Limb (tissue), 2 donors: ENCODE measurements around the gene VAPA.

Experiments
- DNase-seq, 2 donors: peaks; one replicate each; pipeline ENCODE4 v3.0.0-alpha.2; 2016; ENCODE audit errors: extremely low spot score in 2 of 2

VAPA gene

DNA sequence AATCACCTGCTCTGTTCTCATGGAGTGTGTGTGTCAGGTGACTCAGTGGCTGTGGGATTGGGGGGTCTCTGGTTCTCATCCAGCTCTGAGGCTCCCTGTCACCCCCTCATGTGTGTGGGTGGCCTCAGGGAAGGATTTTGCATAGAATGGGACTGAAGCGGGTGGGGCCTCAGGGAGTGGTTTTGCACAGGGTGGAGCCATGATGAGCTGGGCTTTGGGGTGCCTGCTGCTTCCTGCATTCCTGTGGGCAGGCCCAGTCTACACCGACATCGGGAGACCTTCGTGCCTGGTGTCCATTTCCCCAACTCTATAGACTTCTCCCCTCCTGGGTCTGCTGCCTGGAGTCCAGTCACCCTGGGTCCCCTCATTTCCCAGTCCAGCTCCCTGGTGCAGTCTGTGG is 59.7 kb downstream of the VAPA start:
- no peak for DNase-seq

- no peak for DNase-seq
Measured at GRCh38 chr18:9974279-9974915, 60.6 kb downstream of the VAPA start.

- no peak for DNase-seq
Measured at GRCh38 chr18:9975658-9976057, 61.8 kb downstream of the VAPA start.

DNA sequence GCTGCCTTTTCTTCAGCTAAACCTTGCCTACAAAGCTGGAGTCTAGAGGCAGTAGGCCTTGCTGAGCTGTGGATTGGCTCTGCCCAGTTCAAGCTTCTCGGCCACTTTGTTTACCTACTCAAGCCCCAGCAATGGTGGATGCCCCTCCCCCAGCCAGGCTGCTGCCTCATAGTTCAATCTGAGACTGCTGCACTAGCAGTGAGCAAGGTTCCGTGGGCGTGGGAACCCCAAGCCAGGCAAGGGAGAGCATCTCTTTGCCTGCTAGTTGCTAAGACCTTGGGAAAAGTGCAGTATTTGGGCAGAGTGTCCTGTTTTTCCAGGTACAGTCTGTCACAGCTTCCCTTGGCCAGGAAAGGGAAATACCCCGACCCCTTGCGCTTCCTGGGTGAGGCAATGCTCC is 68.9 kb downstream of the VAPA start:
- no peak for DNase-seq

DNA sequence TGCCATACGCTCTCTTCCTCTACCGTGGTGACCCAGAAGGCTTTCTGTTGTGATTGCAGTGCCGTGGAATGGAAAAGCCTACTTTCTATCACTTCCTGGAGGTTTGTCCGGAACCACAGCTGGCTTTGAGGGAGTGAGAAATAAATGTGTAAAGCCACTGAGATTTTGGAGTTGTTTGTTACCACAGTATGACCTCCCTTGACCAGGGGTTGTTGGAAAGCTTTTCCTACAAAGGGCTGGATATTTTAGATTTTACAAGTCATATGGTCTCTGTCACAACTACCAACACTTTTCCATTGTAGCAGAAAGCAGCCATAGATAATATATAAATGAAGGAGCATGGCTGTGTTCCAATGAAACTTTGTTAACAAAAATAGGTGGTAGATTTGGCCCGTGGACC is 70.3 kb downstream of the VAPA start:
- DNase-seq, result no peak

DNA sequence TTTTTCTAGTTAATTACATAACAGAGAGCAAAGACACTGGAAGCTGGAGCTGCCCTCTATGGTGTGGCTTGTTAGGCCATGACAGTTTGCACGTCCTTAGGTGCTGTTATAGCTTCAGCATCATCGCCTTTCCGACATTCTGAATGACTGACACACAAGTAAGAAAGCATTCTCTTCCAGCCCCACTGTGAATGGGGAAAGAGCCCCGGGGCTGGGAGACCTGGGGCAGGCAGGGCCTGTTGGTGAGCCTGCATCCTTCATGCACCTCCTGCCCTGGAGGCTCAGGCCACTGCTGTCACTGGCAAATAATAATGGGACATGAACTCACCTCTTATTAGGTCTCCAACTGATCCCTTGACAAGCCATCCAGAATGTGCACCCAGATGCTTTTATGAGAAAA is 71.8 kb downstream of the VAPA start:
- DNase-seq, result no peak

DNA sequence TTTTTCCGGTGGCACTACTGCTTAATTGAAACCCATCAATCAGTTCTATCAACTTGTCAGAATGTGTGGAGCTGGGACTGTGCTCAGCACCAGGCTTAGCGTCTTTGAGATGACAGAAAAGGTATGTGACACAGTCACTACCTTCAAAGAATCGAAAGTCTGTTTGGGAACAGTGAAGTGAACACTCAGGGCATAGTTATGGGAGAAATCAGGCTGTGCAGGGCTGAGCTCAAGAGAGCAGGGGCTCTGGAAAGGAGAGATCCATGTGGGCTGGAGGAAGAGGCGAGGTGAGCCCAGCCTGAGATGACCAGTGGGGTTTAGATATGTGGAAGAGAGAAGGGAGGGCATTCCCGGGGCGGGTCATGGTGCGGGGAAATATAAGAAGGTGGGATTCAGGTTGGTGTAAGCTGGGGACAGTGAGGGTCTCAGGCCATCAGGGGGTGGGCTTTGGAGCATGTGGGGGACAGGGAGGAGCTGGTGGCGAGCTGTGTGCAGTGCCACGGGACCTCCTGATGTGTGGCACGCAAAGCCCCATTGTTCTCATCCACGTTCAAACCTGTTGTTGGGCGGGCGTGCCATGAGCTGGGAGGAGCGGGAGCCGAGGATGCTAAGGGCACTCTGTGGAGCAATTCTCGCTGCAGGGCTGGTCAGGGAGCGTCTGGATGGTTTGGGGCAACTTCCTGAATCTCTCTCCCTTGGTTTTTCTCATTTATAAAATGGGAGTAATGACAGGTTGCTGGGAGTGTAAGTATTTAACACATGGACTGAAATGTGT is 72.5 kb downstream of the VAPA start:
- no peak for DNase-seq

DNA sequence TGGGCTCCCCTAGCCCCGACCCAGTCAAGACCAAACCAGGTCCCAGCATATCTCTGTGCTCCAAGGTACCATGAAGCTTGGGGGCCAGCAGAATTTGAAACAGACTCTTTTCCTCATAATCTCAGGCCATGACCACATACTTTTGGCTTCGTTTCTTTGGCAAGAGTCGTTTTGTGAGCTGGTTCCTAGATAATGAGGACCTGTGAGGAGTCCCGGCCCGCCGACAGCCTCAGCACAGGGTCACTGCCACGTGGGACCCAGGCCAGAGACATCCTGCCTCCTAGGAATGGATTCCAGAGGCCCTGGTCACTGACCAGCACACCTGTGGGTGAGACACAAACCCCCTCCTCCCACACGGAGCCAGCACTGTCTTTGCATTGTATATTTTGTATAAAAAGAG is 73.5 kb downstream of the VAPA start:
- no peak for DNase-seq

GRCh38 chr18:9987931-9988330 is 74.1 kb downstream of the VAPA start:
- DNase-seq, result no peak

DNA sequence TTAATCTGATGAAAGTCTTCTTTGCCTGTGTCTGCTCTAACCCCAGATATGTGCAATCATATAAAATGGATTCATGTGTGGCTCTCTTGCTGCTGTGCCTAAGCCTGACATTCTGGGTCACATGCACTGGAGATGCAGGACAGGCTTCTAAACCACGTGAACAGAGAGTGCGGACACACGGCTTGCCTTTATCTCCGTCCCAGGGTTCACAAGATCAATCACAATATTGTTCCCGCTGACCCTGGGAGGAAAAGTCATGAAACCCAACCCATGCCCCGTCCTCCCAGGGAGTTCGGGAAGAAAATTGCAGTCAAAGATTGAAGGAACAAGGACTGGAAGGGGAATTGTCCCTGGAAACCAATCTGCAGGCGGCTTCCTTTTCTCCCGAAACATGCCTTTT is 74.8 kb downstream of the VAPA start:
- DNase-seq, result no peak

DNA sequence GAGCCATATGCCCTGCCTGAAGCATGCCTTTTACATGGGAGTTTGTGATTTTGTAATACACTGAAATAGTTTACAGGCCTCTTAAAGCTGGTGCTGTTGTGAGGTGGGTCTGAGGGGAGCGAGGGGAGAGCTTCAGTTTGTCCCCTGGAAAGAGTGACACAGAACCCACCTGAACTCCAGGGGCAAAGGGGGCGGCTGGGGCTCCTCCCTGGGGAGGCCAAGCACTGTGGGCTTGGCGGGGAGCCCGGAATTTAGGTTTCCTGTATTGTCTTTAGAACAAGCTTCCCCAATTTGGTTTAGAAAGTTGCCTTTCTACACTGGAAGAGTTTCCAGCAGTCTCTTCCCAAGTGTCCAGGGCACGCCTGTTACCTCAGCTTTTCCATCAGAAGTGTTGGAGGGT is 75.7 kb downstream of the VAPA start:
- no peak for DNase-seq

GRCh38 chr18:9991011-9992000 is 77.5 kb downstream of the VAPA start:
- DNase-seq, result no peak

DNA sequence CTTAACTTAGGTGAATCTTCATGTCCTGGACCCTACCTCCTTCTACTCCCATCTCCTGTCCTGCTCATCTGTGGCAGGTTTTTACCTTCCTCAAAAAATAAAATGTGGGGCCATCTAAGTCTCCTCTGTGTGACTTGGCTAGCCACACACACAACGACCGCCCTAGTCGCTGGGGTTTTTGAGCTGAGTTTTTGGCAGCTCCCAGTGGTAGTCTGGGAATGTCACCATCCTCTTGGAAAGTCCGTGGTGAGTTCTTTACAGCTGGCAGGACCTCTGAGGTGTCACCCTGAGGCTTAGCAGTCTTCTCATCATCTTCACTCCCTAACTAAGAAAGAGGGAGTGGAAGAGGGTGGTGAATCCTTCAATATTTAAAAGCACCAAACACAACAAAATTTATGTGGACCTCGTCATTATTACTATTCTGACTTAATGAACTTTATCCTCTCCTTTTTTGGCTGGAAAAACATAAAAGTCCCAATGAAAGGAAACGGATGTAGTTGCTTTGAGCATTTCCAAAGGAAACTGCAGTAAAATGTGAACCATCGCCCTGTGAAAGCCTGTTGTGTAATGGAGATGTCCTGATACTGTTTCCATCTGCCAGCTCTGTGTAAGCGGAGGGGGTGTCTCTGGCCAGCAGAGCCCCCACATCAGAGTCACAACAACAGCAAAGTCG is 78.6 kb downstream of the VAPA start:
- DNase-seq, result peak in 1 of 2 donors; percentile 30

DNA sequence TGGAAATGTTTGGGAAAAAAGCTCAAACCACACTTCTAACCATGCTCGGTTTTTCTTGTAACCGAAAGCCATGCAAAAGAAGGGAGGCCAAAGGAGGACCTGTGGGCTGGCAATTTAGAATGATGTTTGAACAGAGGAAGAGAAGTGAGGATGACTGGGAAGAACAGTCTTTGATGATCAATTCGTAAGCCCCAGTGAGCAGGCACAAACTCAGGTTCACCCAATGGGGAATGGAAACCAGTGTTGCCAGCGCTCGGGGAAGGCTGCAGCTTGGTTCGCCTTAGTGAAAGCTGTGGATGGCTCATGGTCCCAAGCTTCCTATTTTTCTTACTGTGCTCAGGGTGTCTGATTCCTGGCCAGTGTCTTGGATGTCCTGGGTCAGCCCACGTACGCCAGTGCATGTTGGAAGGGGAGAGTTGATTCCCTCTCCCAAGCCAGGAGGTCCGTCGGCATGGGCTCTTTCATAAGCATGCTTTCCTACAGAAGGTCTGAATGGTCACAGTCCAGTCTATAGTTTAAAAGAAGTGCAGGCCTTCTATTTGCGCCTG is 79.2 kb downstream of the VAPA start:
- DNase-seq, result no peak

- DNase-seq, result no peak
Measured at GRCh38 chr18:9993521-9994025, 79.8 kb downstream of the VAPA start.

DNA sequence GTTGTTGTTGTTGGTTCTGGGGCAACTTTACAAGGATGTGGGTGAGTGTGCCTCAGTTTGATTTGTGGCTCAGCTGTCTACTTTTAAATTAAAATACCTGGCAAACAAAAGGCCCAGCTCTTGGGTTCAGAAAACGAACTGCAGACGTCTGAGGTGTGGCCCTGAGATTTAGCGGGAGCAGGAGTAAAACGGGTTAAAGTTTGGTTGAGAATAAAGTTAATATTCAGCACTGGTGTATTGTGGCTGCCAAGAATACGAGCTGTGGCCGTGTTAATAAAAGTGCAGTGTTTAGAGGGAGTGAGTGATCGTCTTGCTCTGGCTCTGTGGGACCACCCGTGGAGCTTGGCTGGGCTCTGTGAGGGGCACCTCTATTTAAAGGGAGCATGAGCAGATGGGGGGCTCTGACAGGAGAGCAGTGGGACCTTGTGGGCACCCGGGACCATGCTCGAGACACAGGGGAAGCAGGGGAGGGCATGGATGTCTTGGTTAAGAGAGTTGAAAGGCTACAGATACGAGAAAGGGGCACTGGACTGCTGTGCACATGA is 80.3 kb downstream of the VAPA start:
- peak in 1 of 2 donors; percentile 25 for DNase-seq

DNA sequence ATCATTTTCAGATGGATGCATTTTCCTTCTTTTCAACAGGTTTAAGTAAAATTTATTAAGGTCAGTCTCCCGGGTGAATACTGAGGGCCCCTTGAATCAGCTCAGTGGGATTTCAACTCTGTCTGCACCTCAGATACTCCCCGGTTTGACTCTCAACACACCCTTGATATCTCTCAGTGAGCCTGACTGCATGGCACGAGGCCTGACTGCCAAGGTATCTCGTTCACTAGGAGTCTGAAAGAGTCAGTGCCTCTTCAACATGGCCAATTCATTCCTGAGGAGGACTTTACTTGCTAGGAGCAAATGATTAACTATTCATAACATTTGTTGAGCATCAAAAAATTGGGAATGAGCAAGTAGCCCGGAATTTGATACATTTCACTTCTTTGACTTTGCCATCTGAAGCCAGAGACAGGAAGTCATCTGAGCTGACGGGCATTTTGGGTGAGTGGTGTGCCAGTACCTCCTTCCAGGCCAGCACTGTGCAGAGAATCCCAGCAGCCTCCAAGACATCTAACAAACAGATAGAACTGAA is 81.0 kb downstream of the VAPA start:
- DNase-seq, result no peak

DNA sequence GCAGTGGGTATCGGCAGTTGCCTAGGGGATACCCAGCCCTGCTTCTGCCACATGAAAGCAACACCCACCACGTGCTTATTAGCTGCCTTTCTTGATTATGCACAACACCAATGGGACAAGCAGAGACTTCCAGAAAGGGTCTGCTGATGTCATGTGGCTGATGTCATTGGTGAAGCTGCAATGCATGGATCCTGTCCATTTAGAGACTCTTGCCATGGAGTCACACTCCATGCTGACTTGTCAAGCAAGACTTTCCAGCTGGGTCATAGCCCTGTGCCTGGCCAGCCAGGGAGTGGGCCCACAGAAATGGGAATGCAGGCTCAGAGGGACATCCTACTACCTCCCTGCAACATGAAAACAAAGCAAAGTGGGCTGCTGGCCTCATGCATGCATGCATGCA is 81.8 kb downstream of the VAPA start:
- DNase-seq, result no peak

DNA sequence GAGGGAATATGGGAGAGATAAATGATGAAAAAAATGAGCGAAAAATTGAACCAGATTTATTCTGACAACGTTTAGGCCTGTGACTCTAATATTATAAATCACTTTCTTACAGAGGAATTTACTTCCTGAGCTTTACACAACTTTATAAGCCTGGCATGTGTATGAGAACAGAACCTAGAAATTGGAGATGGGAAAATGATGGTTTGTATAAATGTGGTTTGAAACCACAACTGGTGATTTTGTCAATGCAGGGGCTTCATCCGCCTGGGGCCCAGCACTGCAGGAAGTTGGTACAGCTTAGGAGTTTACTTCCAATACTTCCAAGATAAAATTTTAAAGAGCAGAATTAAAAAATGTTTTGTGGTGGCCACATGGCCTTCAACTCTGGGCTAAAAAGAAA is 82.3 kb downstream of the VAPA start:
- DNase-seq, result no peak

- no peak for DNase-seq
Measured at GRCh38 chr18:9997711-9998110, 83.9 kb downstream of the VAPA start.
